Activated CD8-positive, alpha-beta T cell treated with anti-CD3 and anti-CD28 coated beads for 36 hours (primary cell): ENCODE results near the gene PDLIM3. TPM values are rescaled to one million over a fixed set of nuclear protein-coding genes. Genes with fewer than 3 reads are reported as not detected.

ENCODE experiments used
- ATAC-seq: fragments of 200-7000 bp; cut with Tn5 transposase; one replicate; pipeline ENCODE4 v1.10.0; 2021; ENCODE audit warnings: mild to moderate bottlenecking, moderate library complexity
- CTCF ChIA-PET: fragments of 350-600 bp; sonication (Branson Sonifier 250); formaldehyde crosslinking; loops from one replicate; lab custom pipeline; 2021; ENCODE audit warnings: antibody characterized with exemption; lab: Charles Lee
- POLR2A ChIA-PET: fragments of 350-600 bp; sonication (Branson Sonifier 250); formaldehyde crosslinking; loops from one replicate; lab custom pipeline; 2021; ENCODE audit warnings: antibody characterized with exemption; lab: Charles Lee
- DNase-seq: peaks from one replicate; pipeline ENCODE4 v3.0.0-alpha.2; 2020
- H3K27ac Mint-ChIP-seq: one replicate; pipeline ENCODE4 v1.8.0; 2021; ENCODE audit warnings: mild to moderate bottlenecking, mixed read lengths
- H3K27me3 Mint-ChIP-seq: one replicate; pipeline ENCODE4 v1.8.0; 2021; ENCODE audit warnings: mixed read lengths
- H3K36me3 Mint-ChIP-seq: one replicate; pipeline ENCODE4 v1.8.0; 2021; ENCODE audit warnings: low read depth, mixed read lengths
- H3K4me1 Mint-ChIP-seq: one replicate; pipeline ENCODE4 v1.8.0; 2021; ENCODE audit warnings: low read depth, mixed read lengths
- H3K4me3 Mint-ChIP-seq: one replicate; pipeline ENCODE4 v1.8.0; 2021; ENCODE audit warnings: mild to moderate bottlenecking, moderate library complexity, mixed read lengths
- H3K9me3 Mint-ChIP-seq: one replicate; pipeline ENCODE4 v1.8.0; 2021; ENCODE audit warnings: mixed read lengths
- intact Hi-C: fragments of 100-400 bp; cut with micrococcal nuclease; formaldehyde crosslinking; loops from one replicate; pipeline ENCODE4 v1.10.0; 2022
- total RNA-seq, 2 experiments: library from RNA; stranded (reverse); gene quantifications; one replicate each; pipeline ENCODE4 v1.2.3, GENCODE V29; 2021
- TF ChIP-seq, protein P1 (sequence below): fragments of 200-600 bp; IDR thresholded peaks from one replicate; pipeline ENCODE4 v1.8.0; 2022; ENCODE audit warnings: antibody characterized with exemption, mild to moderate bottlenecking

PDLIM3 gene
- total RNA-seq, 2 experiments from 2014 or later: not detected

DNA sequence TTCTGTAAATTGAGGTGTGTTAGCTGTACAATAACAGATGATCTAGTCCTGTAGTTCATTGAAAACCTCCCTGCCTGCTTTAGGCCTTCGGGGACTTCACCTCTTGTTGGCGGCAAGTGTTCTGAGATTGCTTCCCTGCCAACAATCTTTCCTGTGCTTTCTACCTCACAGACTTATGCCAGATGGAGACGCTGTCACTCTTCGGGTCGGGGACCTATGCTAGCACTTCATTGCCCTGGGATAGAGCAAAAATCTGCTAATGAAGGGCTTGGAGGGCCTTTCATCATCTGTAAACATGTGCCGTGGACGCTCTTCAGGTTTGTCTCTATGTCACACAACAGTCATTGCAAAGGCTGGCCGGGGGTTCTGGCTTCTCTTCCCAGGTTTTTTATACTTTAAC lies 4.7 kb upstream of the PDLIM3 start:
- TF ChIP-seq, protein P1, sequence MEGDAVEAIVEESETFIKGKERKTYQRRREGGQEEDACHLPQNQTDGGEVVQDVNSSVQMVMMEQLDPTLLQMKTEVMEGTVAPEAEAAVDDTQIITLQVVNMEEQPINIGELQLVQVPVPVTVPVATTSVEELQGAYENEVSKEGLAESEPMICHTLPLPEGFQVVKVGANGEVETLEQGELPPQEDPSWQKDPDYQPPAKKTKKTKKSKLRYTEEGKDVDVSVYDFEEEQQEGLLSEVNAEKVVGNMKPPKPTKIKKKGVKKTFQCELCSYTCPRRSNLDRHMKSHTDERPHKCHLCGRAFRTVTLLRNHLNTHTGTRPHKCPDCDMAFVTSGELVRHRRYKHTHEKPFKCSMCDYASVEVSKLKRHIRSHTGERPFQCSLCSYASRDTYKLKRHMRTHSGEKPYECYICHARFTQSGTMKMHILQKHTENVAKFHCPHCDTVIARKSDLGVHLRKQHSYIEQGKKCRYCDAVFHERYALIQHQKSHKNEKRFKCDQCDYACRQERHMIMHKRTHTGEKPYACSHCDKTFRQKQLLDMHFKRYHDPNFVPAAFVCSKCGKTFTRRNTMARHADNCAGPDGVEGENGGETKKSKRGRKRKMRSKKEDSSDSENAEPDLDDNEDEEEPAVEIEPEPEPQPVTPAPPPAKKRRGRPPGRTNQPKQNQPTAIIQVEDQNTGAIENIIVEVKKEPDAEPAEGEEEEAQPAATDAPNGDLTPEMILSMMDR: no peak
- POLR2A ChIA-PET: no interaction called here
- Mint-ChIP-seq H3K4me3 (no peak overlapping the region), H3K9me3 (no peaks in the 10 kb centered on the region), H3K27me3 (peaks cover 23% of the 10 kb centered on the region), H3K4me1 (no peaks in the 10 kb centered on the region), H3K27ac (no peak overlapping the region), H3K36me3 (no peaks in the 10 kb centered on the region)
- intact Hi-C loops: no loop called here
- no peak for DNase-seq
- ATAC-seq: no peak
- CTCF ChIA-PET: no interaction called here

DNA sequence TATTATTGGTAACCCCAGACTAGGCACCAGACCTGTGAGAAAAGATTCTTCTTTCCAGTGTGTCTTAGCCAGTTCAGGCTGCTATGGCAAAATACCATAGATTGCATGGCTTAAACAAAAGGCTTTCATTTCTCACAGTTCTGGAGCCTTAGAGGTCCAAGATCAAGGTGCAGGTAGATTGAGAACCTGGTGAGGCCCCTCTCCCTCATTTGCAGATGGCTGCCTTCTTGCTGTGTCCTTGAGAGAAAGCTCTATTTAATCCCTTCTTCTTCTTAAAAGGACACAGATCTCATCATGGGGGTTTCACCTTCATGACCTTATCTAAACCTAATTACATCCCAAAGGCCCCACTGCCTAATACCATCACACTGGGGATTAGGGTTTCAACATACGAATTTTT lies 3.5 kb upstream of the PDLIM3 start:
- TF ChIP-seq, protein P1: no peak
- no peak overlapping the region for H3K4me3 Mint-ChIP-seq
- DNase-seq: no peak
- CTCF ChIA-PET: no interaction called here
- intact Hi-C loops: no loop called here
- H3K36me3 Mint-ChIP-seq: no peaks in the 10 kb centered on the region
- H3K4me1 Mint-ChIP-seq: no peaks in the 10 kb centered on the region
- H3K9me3 Mint-ChIP-seq: no peaks in the 10 kb centered on the region
- no peak for ATAC-seq
- no peak overlapping the region for H3K27ac Mint-ChIP-seq
- H3K27me3 Mint-ChIP-seq: peaks cover 29% of the 10 kb centered on the region
- POLR2A ChIA-PET: no interaction called here

DNA sequence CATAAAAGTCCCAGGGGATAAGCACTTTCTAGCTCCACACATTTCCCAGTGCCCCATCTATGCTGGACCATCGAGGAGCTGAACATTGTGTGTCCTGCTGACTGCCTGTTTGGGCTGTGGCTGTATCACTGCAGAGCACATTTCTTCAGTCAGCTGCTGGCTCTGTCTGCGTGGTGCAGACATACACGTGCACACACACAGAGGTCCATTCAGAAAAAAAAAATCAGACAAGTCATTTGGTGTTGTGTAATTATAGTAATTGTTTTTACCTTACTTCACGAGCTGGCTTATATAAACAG lies 1.1 kb upstream of the PDLIM3 start:
- Mint-ChIP-seq H3K4me1 (no peaks in the 10 kb centered on the region), H3K4me3 (no peak overlapping the region), H3K9me3 (no peaks in the 10 kb centered on the region), H3K27ac (no peak overlapping the region), H3K27me3 (peaks cover 34% of the 10 kb centered on the region), H3K36me3 (no peaks in the 10 kb centered on the region)
- ATAC-seq: no peak
- CTCF ChIA-PET: interaction anchor here (0.6 to 1.1 kb wide), 2 partner anchors 15 to 62 kb away, joined by 3 to 5 read pairs; no protein-coding TSS in a partner anchor
- intact Hi-C loops: no loop called here
- TF ChIP-seq, protein P1: no peak
- DNase-seq: no peak
- POLR2A ChIA-PET: no interaction called here

DNA sequence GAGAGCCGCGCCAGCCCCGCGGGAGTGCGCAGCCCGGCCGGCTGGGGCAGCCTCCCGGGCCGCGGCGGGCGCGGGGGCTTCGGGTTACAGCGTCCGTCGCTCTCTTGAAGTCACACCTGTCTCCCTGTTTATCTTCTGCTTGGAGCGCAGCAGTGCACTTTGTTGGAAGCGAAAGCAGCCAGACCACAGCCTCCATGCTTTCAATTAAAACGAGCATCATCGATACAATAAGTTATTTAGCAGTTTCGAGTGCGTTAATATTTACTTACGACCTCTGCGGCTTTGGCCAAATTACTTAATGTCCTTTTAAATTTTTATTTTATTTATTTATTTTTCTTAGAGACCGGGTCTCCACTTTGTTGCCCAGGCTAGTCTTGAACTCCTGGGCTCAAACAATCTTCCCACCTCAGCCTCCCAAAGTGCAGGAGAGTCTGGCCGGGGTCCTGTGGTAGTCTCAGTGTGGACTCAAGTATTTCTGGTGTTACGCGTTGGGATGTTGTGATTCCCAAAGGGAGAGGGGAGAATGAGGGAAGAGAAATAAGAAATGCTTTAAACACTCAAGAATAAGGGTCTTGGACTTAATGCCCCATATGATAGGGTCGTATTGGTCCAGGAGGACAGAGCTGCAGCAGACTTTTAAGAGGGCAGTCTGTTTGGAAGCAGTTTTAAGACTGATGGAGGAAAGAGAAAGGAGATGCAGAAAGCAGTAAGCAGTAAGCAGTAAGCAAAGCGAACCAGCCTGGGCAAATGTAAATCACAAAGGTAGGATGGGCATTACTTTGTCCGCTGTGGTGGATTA lies 504 bp upstream of the PDLIM3 start:
- Mint-ChIP-seq H3K4me3 (no peak overlapping the region), H3K36me3 (no peaks in the 10 kb centered on the region), H3K4me1 (no peaks in the 10 kb centered on the region), H3K27ac (no peak overlapping the region), H3K27me3 (peaks cover 32% of the 10 kb centered on the region), H3K9me3 (no peaks in the 10 kb centered on the region)
- ATAC-seq (no peak), DNase-seq (no peak)
- ChIA-PET CTCF (interaction anchor here (0.6 to 1.1 kb wide), 2 partner anchors 15 to 62 kb away, joined by 3 to 5 read pairs; no protein-coding TSS in a partner anchor), POLR2A (no interaction called here)
- intact Hi-C loops: loop anchor here (2.0 kb wide), 1 partner anchor 53 kb away; no protein-coding TSS in a partner anchor
- TF ChIP-seq, protein P1: no peak

DNA sequence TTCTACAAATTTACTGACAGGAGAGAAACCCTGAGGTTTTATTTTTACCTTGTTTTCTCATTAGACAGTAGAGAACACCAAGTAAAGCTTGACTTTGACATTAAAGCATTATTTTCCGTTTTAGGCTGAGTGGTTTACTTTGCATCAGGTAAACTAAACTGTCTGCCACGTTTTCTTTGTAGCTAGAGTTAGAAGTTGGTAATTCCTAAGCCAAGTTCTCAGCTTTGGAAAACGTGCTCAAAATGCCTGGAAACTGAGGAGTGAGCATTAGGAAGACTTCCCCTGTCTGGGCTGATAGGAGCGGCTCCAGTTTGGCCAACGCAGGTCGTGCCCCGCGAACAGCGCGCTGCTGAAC lies 819 bp downstream of the PDLIM3 start:
- H3K9me3 Mint-ChIP-seq: no peaks in the 10 kb centered on the region
- CTCF ChIA-PET: interaction anchor here (0.8 kb wide), 1 partner anchor 42 kb away, joined by 3 read pairs; no protein-coding TSS in a partner anchor
- H3K27ac Mint-ChIP-seq: no peak overlapping the region
- no peaks in the 10 kb centered on the region for H3K36me3 Mint-ChIP-seq
- ATAC-seq (no peak), DNase-seq (no peak)
- POLR2A ChIA-PET: no interaction called here
- intact Hi-C loops: loop anchor here (2.0 kb wide), 1 partner anchor 54 kb away; no protein-coding TSS in a partner anchor
- peak overlapping the region; percentile 17 for H3K4me3 Mint-ChIP-seq
- H3K27me3 Mint-ChIP-seq: peaks cover 35% of the 10 kb centered on the region
- TF ChIP-seq, protein P1: no peak
- no peaks in the 10 kb centered on the region for H3K4me1 Mint-ChIP-seq
